K562 (cell line): ENCODE results near the gene KCNK6. TPM values are rescaled to one million over a fixed set of nuclear protein-coding genes. Genes with fewer than 3 reads are reported as not detected.

Source experiments
- ARID4B ChIP-seq: sonication (generic); formaldehyde crosslinking; IDR thresholded peaks from 2 replicates; pipeline ENCODE4 v1.8.0; 2022; ENCODE audit warnings: mild to moderate bottlenecking, missing genetic modification reagents
- CHAMP1 ChIP-seq: fragments of 450-650 bp; IDR thresholded peaks from 2 replicates; pipeline ENCODE4 v1.6.1; 2016; ENCODE audit warnings: mild to moderate bottlenecking
- CREBBP ChIP-seq: IDR thresholded peaks from one replicate; pipeline ENCODE4 v1.6.1; 2012; ENCODE audit warnings: low read depth, mild to moderate bottlenecking, control low read depth, inconsistent platforms, low read length
- DACH1 ChIP-seq: fragments of 450-650 bp; IDR thresholded peaks from 2 replicates; pipeline ENCODE4 v1.6.1; 2018; ENCODE audit not compliant: partially characterized antibody
- GATAD2B ChIP-seq: fragments of 450-650 bp; IDR thresholded peaks from 2 replicates; pipeline ENCODE4 v1.6.1; 2017; ENCODE audit warnings: mild to moderate bottlenecking, borderline replicate concordance
- KLF13 ChIP-seq: fragments of 450-650 bp; IDR thresholded peaks from 2 replicates; pipeline ENCODE4 v1.6.1; 2016; ENCODE audit warnings: missing genetic modification characterization, low read depth, mild to moderate bottlenecking, missing compliant biosample characterization, moderate library complexity, borderline replicate concordance
- MXI1 ChIP-seq: IDR thresholded peaks from 2 replicates; pipeline ENCODE4 v1.6.1; 2011; ENCODE audit warnings: low read depth, mild to moderate bottlenecking, improper control_type of control experiment, low read length
- POLR2B ChIP-seq: fragments of 450-650 bp; IDR thresholded peaks from 2 replicates; pipeline ENCODE4 v1.6.1; 2018; ENCODE audit warnings: low read depth; ENCODE audit not compliant: partially characterized antibody
- SRSF7 ChIP-seq: fragments of 200-400 bp; formaldehyde crosslinking; optimal IDR thresholded peaks from 2 replicates; pipeline ENCODE3; 2017; ENCODE audit warnings: mild to moderate bottlenecking, low read depth, low read length
- THRB ChIP-seq: fragments of 450-650 bp; formaldehyde crosslinking; conservative IDR thresholded peaks from 2 replicates; pipeline ENCODE4 v1.4.0; 2022; ENCODE audit warnings: mild to moderate bottlenecking, missing genetic modification characterization
- ZFP1 ChIP-seq: fragments of 450-650 bp; formaldehyde crosslinking; IDR thresholded peaks from 2 replicates; pipeline ENCODE4 v1.4.0; 2020; ENCODE audit warnings: mild to moderate bottlenecking, mixed read lengths
- polyA plus RNA-seq, 8 experiments: library from polyadenylated mRNA; depleted of rRNA in 4 of 8; stranded (reverse) in 5 of 8; unstranded in 3 of 8; fragments of >200 nt; fragmentation: Nextera tagmentation in 2 of 8; fragmentation: Illumina TruSeq in 1 of 8; extraction: Ambion mirVana in 2 of 8; extraction: Trizol in 1 of 8; gene quantifications; 2 replicates each; pipeline versions ENCODE4 v1.2.1 to v1.2.3, GENCODE V29; 2011 to 2014; ENCODE audit warnings: inconsistent platforms in 1 of 8, missing spikeins in 1 of 8
- total RNA-seq, 7 experiments: library from RNA; depleted of rRNA in 6 of 7; stranded (reverse); fragments of >200 nt in 6 of 7; fragmentation: Illumina TruSeq in 2 of 7; extraction: Trizol in 2 of 7; gene quantifications; 2 replicates each; pipeline versions ENCODE4 v1.2.1 to v1.2.3, GENCODE V29; 2011 to 2021; ENCODE audit warnings: low replicate concordance in 1 of 7

KCNK6 gene
- total and polyA plus RNA-seq, 9 of the 15 experiments (the other 6 are each of a cell fraction or from before 2014, with no cell fraction given): 0.05 to 0.42 (median 0.15) TPM

GRCh38 chr19:38304866-38305429, 14.7 kb upstream of the KCNK6 start (continued):
- TF ChIP-seq CHAMP1 (no peak), ZFP1 (CRISPR knock-in tag) (no peak), MXI1 (0 out of 2 replicates have a peak, but pooled peaks have one; percentile 34), POLR2B (peak; percentile 66), KLF13 (peak; percentile 42; the same call in 1 of the 2 replicates), GATAD2B (no peak), CREBBP (no peak), DACH1 (peak; percentile 90), SRSF7 (no peak), ARID4B (CRISPR knock-in tag) (0 out of 2 replicates have a peak, but pooled peaks have one; percentile 42), THRB (CRISPR knock-in tag) (no peak)
